Nephron (organoid): Measurements from ENCODE around the gene PRPSAP2.

Experiments used
- H3K27ac Mint-ChIP-seq, 3 experiments: 2 replicates each; pipeline ENCODE4 v1.8.0; 2020; ENCODE audit warnings: mixed read lengths in 3 of 3, mild to moderate bottlenecking in 2 of 3, moderate library complexity in 1 of 3
- H3K27me3 Mint-ChIP-seq: 2 replicates; pipeline ENCODE4 v1.8.0; 2021; ENCODE audit warnings: low read depth, mild to moderate bottlenecking, moderate library complexity, mixed read lengths
- H3K36me3 Mint-ChIP-seq: 2 replicates; pipeline ENCODE4 v1.8.0; 2020; ENCODE audit warnings: low read depth, mixed read lengths
- H3K4me1 Mint-ChIP-seq: 2 replicates; pipeline ENCODE4 v1.8.0; 2020; ENCODE audit warnings: mixed read lengths
- H3K4me3 Mint-ChIP-seq, 3 experiments: 2 replicates each; pipeline ENCODE4 v1.8.0; 2020; ENCODE audit warnings: mild to moderate bottlenecking in 3 of 3, mixed read lengths in 3 of 3, moderate library complexity in 2 of 3
- H3K9me3 Mint-ChIP-seq: 2 replicates; pipeline ENCODE4 v1.8.0; 2020; ENCODE audit warnings: mixed read lengths
- CTCF ChIP-seq, 3 experiments: fragments of 200-600 bp; sonication (generic); IDR thresholded peaks; one replicate each; pipeline ENCODE4 v1.5.0; 2021; ENCODE audit warnings: antibody characterized with exemption in 3 of 3; ENCODE audit not compliant: unreplicated experiment in 3 of 3

Gene PRPSAP2

DNA sequence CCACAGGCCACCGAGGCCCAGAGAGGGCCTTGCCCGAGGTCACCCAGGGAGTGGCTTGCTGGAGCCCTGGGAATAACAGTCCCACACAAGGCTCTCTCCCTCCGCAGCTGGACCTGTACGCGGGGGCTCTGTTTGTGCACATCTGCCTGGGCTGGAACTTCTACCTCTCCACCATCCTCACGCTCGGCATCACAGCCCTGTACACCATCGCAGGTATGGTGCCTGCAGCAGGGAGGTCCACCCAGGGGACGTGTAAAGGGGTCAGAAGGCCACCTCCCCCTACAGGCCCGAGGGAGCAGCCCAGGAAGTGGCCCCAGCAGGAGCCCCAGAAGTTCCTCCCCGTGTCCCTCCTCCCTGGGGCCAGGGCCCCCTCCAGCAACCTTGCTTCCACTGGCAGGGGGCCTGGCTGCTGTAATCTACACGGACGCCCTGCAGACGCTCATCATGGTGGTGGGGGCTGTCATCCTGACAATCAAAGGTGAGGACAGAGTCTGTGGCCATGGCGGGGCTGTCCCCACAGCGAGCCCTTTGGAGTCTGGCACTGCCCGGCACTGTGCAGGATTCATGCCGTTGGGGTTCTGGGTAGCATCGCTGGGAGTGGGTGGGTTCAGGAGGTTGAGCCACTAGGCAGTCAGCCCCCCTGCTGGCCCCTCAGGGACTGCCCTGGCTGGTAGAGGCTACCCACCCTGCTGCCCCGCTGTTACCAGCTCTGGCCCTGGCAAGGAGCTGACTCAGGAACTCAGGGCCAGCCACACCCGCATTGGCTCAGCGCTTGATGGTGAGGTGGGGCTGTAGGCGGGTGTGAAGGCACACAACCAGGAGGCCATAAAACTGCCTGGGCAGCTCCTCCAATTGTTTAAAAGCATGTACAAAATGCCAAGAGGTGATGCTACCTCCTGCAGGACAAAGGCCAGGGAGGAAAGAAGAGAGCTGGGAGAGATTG, 111.3 kb downstream of the PRPSAP2 start:
- Mint-ChIP-seq H3K27me3 (peaks cover 4% of the 10 kb centered on the region), H3K4me3 (no peak overlapping the region), H3K36me3 (no peaks in the 10 kb centered on the region), H3K4me1 (peaks cover 9% of the 10 kb centered on the region), H3K27ac (peak overlapping the region in 1 of 3 experiments; percentile 49), H3K9me3 (no peaks in the 10 kb centered on the region)
- TF ChIP-seq CTCF (IDR thresholded peaks at IDR 0.05; ENCODE audit: unreplicated experiment in 3 of 3), result no peak

- Mint-ChIP-seq H3K4me3 (no peak overlapping the region), H3K27ac (peak overlapping the region in 1 of 3 experiments; percentile 65), H3K36me3 (no peaks in the 10 kb centered on the region), H3K4me1 (peaks cover 9% of the 10 kb centered on the region), H3K27me3 (peaks cover 2% of the 10 kb centered on the region), H3K9me3 (no peaks in the 10 kb centered on the region)
- TF ChIP-seq CTCF (IDR thresholded peaks at IDR 0.05; ENCODE audit: unreplicated experiment in 3 of 3), result no peak
Observed at GRCh38 chr17:18970582-18971480, 112.9 kb downstream of the PRPSAP2 start.

DNA sequence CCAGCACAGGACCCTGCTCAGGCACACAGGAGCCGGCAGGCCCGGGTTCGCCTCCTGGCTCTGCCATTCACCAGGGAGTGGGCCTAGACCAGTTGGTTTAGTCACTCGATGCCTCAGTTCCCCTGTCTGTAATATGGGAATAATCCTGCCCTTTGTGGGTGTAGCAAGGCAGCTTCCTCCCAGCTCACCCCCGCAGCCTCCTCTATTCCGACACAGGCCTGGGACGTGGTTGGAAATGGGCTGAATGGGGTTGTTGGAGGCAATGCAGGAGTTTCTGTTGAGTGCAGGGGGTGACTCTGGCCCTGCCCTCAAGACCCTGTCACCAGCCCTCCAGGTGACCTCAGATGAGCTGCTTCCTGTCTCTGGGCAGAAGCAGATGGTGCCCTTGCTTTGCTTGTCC, 113.9 kb downstream of the PRPSAP2 start:
- H3K4me3 Mint-ChIP-seq, result no peak overlapping the region
- H3K9me3 Mint-ChIP-seq, result no peaks in the 10 kb centered on the region
- TF ChIP-seq CTCF (IDR thresholded peaks at IDR 0.05; ENCODE audit: unreplicated experiment in 3 of 3), result no peak
- no peaks in the 10 kb centered on the region for H3K36me3 Mint-ChIP-seq
- H3K4me1 Mint-ChIP-seq, result peaks cover 9% of the 10 kb centered on the region
- H3K27ac Mint-ChIP-seq, result no peak overlapping the region
- H3K27me3 Mint-ChIP-seq, result peaks cover 3% of the 10 kb centered on the region

DNA sequence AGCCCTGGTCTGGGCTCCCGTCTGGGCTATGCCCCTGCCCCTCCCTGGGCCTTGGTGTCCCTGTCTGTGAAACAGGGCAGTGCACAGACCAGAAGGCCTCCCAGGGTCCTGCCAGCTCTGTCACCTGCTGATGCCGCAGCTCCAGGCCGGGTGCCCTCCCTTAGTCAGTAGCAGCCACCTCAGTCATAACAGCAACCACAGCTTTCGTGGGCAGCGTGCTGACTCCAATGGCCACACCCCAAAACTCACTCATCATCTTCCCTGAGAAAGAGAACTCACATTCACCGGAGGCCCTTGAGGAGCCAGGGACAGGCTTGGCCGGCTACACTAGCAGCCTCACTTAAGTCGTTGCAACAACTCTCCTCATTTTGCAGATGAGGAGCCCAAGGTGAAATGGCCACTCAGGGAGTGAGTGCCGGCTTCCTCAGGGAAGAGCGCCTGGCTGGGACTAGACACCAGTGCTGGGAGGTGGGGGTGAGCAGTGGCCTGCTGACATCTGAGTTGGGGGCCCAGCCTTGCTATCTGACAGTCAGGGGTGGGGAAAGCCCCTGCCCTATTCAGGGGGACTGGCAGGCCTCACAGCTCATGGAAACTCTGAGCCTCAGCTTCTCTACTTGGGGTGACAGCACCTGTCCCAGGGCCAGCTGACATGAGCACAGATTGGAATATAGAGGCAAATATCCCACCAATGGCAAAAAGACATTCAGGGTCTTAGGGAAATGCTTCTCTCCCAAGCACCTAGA, 116.6 kb downstream of the PRPSAP2 start:
- Mint-ChIP-seq H3K27ac (no peak overlapping the region), H3K27me3 (peaks cover 3% of the 10 kb centered on the region), H3K4me1 (no peaks in the 10 kb centered on the region), H3K4me3 (no peak overlapping the region), H3K9me3 (no peaks in the 10 kb centered on the region), H3K36me3 (no peaks in the 10 kb centered on the region)
- TF ChIP-seq CTCF (IDR thresholded peaks at IDR 0.05; ENCODE audit: unreplicated experiment in 3 of 3), result no peak

GRCh38 chr17:18975597-18975996, 117.7 kb downstream of the PRPSAP2 start:
- TF ChIP-seq CTCF (IDR thresholded peaks at IDR 0.05; ENCODE audit: unreplicated experiment in 3 of 3), result no peak
- Mint-ChIP-seq H3K36me3 (no peaks in the 10 kb centered on the region), H3K27ac (no peak overlapping the region)

More at GRCh38 chr17:18975597-18975996, 117.7 kb downstream of the PRPSAP2 start:
- Mint-ChIP-seq H3K27me3 (peaks cover 7% of the 10 kb centered on the region), H3K9me3 (no peaks in the 10 kb centered on the region), H3K4me3 (no peak overlapping the region), H3K4me1 (no peaks in the 10 kb centered on the region)
